HUES6 (cell line): ENCODE results near the gene KSR2.

Source experiments
- H3K27ac ChIP-seq: 2 replicates; pipeline ENCODE4 v1.7.0; 2013; ENCODE audit warnings: low read depth, mild to moderate bottlenecking, low read length, inconsistent platforms
- H3K27me3 ChIP-seq: 2 replicates; pipeline ENCODE4 v1.6.1; 2013; ENCODE audit warnings: low read length; ENCODE audit not compliant: control insufficient read depth, insufficient read depth
- H3K36me3 ChIP-seq: 2 replicates; pipeline ENCODE4 v1.6.1; 2013; ENCODE audit warnings: low read length; ENCODE audit not compliant: control insufficient read depth, insufficient read depth
- H3K4me1 ChIP-seq: 2 replicates; pipeline ENCODE4 v1.6.1; 2013; ENCODE audit warnings: low read length; ENCODE audit not compliant: control insufficient read depth, insufficient read depth
- H3K4me3 ChIP-seq: 2 replicates; pipeline ENCODE4 v1.5.1; 2013; ENCODE audit warnings: low read depth, low read length
- H3K9ac ChIP-seq: one replicate; pipeline ENCODE4 v1.6.1; 2013; ENCODE audit warnings: mild to moderate bottlenecking, low read length
- H3K9me3 ChIP-seq: 2 replicates; pipeline ENCODE4 v1.6.1; 2013; ENCODE audit warnings: low read depth, low read length; ENCODE audit not compliant: control insufficient read depth, insufficient read depth

KSR2 gene

DNA sequence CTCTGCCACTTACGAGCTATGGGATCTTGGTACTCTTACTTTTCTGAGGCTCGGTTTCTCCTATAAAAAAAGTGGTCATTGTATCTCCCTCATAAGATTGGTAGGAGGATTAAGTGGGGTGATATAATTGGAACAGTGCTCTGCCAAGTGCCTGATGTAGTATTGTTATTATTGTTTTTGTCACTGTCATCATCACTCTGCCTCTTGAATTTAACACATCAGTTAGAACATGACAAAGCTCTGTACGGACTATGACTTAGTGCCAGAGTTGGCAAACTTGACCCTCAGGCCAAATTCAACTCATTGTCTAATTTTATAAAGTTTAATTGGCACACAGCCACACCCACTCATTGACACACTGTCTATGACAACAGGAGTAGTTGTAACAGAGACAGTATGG is 378.4 kb downstream of the KSR2 start:
- Histone ChIP-seq H3K4me1 (peaks cover 15% of the 10 kb centered on the region), H3K27me3 (no peaks in the 10 kb centered on the region), H3K9me3 (no peaks in the 10 kb centered on the region), H3K4me3 (no peak overlapping the region), H3K27ac (no peak overlapping the region), H3K9ac (no peak overlapping the region), H3K36me3 (no peaks in the 10 kb centered on the region)

- Histone ChIP-seq H3K9me3 (no peaks in the 10 kb centered on the region), H3K9ac (no peak overlapping the region), H3K27me3 (no peaks in the 10 kb centered on the region), H3K4me1 (peaks cover 21% of the 10 kb centered on the region), H3K36me3 (no peaks in the 10 kb centered on the region), H3K4me3 (no peak overlapping the region), H3K27ac (no peak overlapping the region)
Measured at GRCh38 chr12:117589021-117589420, 379.8 kb downstream of the KSR2 start.

- Histone ChIP-seq H3K9ac (no peak overlapping the region), H3K4me1 (peaks cover 17% of the 10 kb centered on the region; the same call in 1 of the 2 replicates), H3K4me3 (no peak overlapping the region), H3K9me3 (no peaks in the 10 kb centered on the region), H3K27me3 (no peaks in the 10 kb centered on the region), H3K27ac (no peak overlapping the region), H3K36me3 (no peaks in the 10 kb centered on the region)
Measured at GRCh38 chr12:117587631-117588287, 381.0 kb downstream of the KSR2 start.

DNA sequence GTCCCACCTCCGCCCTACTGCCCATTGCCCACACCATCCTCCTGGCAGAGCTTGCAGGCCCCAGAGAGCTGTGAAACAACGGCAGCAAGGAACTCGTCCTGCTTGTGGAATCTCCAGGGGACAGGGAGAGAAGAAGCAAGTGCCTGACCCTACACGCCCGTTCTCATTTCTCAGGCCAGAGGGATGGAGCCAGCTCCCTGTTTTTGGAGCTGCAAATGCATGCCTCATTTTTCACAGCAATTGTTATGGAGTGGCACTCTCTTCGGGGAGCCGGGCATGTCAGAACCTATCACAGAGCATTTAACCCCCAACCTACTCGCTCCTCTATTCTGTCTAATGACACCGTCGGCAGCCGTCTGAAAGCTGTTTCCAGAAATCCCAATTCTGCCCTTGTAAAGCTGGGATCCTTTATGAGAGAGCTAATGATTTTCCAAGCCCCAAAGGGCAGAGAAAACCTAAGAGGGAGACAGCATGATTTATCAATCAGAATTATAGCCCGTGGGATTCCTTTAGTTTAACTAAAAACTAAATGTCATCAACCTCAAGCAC is 385.0 kb downstream of the KSR2 start:
- H3K9ac ChIP-seq: no peak overlapping the region
- no peaks in the 10 kb centered on the region for H3K9me3 ChIP-seq
- H3K36me3 ChIP-seq: no peaks in the 10 kb centered on the region
- H3K27me3 ChIP-seq: no peaks in the 10 kb centered on the region
- no peak overlapping the region for H3K27ac ChIP-seq
- peaks cover 29% of the 10 kb centered on the region for H3K4me1 ChIP-seq
- H3K4me3 ChIP-seq: no peak overlapping the region

GRCh38 chr12:117583092-117583491 is 385.7 kb downstream of the KSR2 start:
- H3K27me3 ChIP-seq: no peaks in the 10 kb centered on the region
- no peaks in the 10 kb centered on the region for H3K36me3 ChIP-seq
- no peak overlapping the region for H3K4me3 ChIP-seq
- H3K9me3 ChIP-seq: no peaks in the 10 kb centered on the region
- H3K4me1 ChIP-seq: peaks cover 29% of the 10 kb centered on the region
- no peak overlapping the region for H3K27ac ChIP-seq
- H3K9ac ChIP-seq: no peak overlapping the region

DNA sequence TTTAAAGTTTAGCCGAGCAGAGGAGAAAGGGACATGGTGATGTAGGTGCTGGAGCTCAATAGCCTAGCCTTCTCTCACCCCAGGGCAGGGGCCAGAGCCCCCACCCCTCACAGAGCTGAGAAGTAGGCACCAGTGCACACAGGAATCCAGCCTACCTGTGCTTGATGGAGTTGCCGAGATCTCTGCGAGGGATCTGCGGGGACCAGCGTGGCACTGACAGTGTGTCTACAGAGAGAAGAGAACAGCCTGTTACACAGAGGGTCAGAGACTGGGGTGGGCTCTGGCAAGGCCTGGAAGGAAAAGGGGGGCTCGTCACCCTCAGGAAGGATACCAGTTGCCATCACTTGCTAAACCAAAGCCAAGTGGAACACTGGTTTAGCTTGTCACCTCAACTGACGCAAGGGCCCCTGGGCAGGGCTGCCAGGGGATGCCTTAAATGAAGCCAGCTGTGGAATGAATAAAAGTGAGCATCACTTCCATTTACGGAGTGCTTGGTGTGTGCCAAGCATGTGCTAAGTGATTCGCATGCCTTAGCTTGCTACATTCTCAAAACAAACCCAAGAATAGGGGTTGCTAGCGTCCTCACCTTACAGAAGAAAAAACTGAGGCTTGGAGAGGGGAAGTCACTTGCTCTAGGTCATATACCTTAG is 386.5 kb downstream of the KSR2 start:
- Histone ChIP-seq H3K9ac (no peak overlapping the region), H3K27ac (no peak overlapping the region), H3K36me3 (no peaks in the 10 kb centered on the region), H3K27me3 (no peaks in the 10 kb centered on the region), H3K9me3 (no peaks in the 10 kb centered on the region), H3K4me1 (peaks cover 26% of the 10 kb centered on the region), H3K4me3 (no peak overlapping the region)

- H3K27me3 ChIP-seq: no peaks in the 10 kb centered on the region
- peaks cover 26% of the 10 kb centered on the region for H3K4me1 ChIP-seq
- H3K9me3 ChIP-seq: no peaks in the 10 kb centered on the region
- H3K36me3 ChIP-seq: no peaks in the 10 kb centered on the region
- no peak overlapping the region for H3K4me3 ChIP-seq
- no peak overlapping the region for H3K27ac ChIP-seq
- no peak overlapping the region for H3K9ac ChIP-seq
Measured at GRCh38 chr12:117580718-117581062, 388.1 kb downstream of the KSR2 start.

DNA sequence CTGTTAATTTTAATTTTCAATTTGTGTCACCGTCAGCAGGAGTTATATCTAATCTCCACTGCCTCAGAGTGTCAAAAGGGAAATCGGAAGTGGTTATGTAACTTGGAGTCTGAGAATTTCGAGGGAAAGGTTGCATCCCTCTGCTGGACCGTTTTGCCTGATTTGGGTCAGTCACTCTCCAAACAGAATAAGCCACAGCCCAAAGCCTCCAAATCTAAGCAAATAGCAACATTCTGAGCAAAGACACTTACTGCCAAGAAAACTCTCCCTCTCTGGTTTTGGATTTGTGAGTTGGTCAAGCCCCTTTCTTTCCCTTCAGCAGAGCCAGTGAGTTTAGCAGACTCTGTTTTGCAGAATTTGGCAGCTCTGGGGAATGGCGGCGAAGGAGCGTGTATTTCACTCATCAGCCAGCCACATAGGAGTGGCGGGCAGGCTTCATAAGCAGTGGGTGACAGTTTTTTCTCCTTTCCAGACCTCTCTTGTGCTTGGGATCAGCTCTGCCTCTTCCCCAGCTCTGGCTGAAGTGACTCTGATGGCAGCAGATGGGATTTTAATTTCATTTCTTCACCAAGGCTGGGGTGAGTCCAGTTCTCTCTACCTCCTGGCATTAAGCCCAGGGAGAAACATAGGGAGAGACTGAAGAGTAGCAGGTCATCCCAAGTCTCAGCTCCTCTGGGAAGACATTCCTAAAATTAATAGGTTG is 388.6 kb downstream of the KSR2 start:
- H3K36me3 ChIP-seq: no peaks in the 10 kb centered on the region
- H3K9ac ChIP-seq: no peak overlapping the region
- peaks cover 26% of the 10 kb centered on the region for H3K4me1 ChIP-seq
- no peaks in the 10 kb centered on the region for H3K9me3 ChIP-seq
- H3K27me3 ChIP-seq: no peaks in the 10 kb centered on the region
- H3K27ac ChIP-seq: no peak overlapping the region
- H3K4me3 ChIP-seq: no peak overlapping the region

GRCh38 chr12:117577122-117577657 is 391.6 kb downstream of the KSR2 start:
- H3K4me1 ChIP-seq: peaks cover 15% of the 10 kb centered on the region
- H3K4me3 ChIP-seq: no peak overlapping the region
- no peaks in the 10 kb centered on the region for H3K27me3 ChIP-seq
- H3K9ac ChIP-seq: no peak overlapping the region
- H3K36me3 ChIP-seq: no peaks in the 10 kb centered on the region
- H3K9me3 ChIP-seq: no peaks in the 10 kb centered on the region
- no peak overlapping the region for H3K27ac ChIP-seq

- Histone ChIP-seq H3K9ac (no peak overlapping the region), H3K27me3 (no peaks in the 10 kb centered on the region), H3K27ac (no peak overlapping the region), H3K9me3 (no peaks in the 10 kb centered on the region), H3K36me3 (no peaks in the 10 kb centered on the region), H3K4me1 (peaks cover 19% of the 10 kb centered on the region), H3K4me3 (no peak overlapping the region)
Measured at GRCh38 chr12:117576053-117576452, 392.7 kb downstream of the KSR2 start.

DNA sequence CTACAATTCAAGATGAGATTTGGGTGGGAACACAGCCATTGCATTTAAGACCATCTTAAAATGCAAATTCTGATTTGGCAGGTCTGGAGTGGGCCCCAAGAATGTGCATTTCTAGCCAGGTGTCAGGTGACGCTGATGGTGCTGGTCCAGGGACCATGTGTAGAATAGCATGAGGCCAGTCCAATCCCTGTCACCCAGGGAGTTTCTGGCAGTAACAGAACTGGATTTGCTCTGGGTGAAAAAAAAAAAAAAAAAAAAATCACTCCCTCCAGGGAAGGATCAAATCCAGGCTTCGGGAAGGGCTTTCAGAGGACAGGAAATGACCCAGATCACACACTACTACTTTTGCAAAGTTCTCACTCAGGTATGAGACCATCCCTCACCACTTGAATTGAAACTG is 394.1 kb downstream of the KSR2 start:
- H3K4me1 ChIP-seq: peaks cover 11% of the 10 kb centered on the region
- H3K4me3 ChIP-seq: no peak overlapping the region
- H3K27me3 ChIP-seq: no peaks in the 10 kb centered on the region
- no peaks in the 10 kb centered on the region for H3K36me3 ChIP-seq
- H3K27ac ChIP-seq: no peak overlapping the region
- H3K9ac ChIP-seq: no peak overlapping the region
- H3K9me3 ChIP-seq: no peaks in the 10 kb centered on the region
